ENCODE measurements around the gene MED23.
A peak's percentile ranks its signal among the peaks of the same experiment; 100 is the strongest.

MED23 gene

GRCh38 chr6:131627724-131628682 lies at the start of gene MED23:
Gene MED23, minus strand, starts transcription at chr6:131628242. Its CDS starts 193 bp downstream, at chr6:131628049.
- DNase-seq: peak; percentile 89 to 93

GRCh38 chr6:131673184-131673583 lies 45.1 kb upstream of the MED23 start:
- DNase-seq: no peak

- no peak for DNase-seq
Measured at GRCh38 chr6:131669891-131670290, 41.8 kb upstream of the MED23 start.

GRCh38 chr6:131663578-131664165 lies 35.6 kb upstream of the MED23 start:
- DNase-seq: no peak

- DNase-seq: no peak
Measured at GRCh38 chr6:131660195-131660594, 32.2 kb upstream of the MED23 start.

GRCh38 chr6:131658287-131658686 lies 30.2 kb upstream of the MED23 start:
- DNase-seq: no peak

- DNase-seq: no peak
Measured at GRCh38 chr6:131657630-131658111, 29.6 kb upstream of the MED23 start.

- DNase-seq: no peak
Measured at GRCh38 chr6:131657222-131657621, 29.2 kb upstream of the MED23 start.

GRCh38 chr6:131656667-131657066 lies 28.6 kb upstream of the MED23 start:
- DNase-seq: no peak

- no peak for DNase-seq
Measured at GRCh38 chr6:131655951-131656350, 27.9 kb upstream of the MED23 start.

- DNase-seq: no peak
Measured at GRCh38 chr6:131655387-131655786, 27.3 kb upstream of the MED23 start.

GRCh38 chr6:131654326-131654725 lies 26.3 kb upstream of the MED23 start:
- no peak for DNase-seq

GRCh38 chr6:131652472-131652871 lies 24.4 kb upstream of the MED23 start:
- DNase-seq: no peak

- DNase-seq: peak in 1 of 2 experiments; percentile 1
Measured at GRCh38 chr6:131651782-131652181, 23.7 kb upstream of the MED23 start.

- DNase-seq: no peak
Measured at GRCh38 chr6:131646249-131646670, 18.2 kb upstream of the MED23 start.

- DNase-seq: no peak
Measured at GRCh38 chr6:131645846-131646245, 17.8 kb upstream of the MED23 start.

GRCh38 chr6:131644921-131645320 lies 16.9 kb upstream of the MED23 start:
- no peak for DNase-seq

- DNase-seq: no peak
Measured at GRCh38 chr6:131643855-131644460, 15.9 kb upstream of the MED23 start.

GRCh38 chr6:131642987-131643611 lies 15.1 kb upstream of the MED23 start:
- peak; percentile 24 to 55 for DNase-seq

- no peak for DNase-seq
Measured at GRCh38 chr6:131642565-131642964, 14.5 kb upstream of the MED23 start.

- DNase-seq: no peak
Measured at GRCh38 chr6:131641554-131641953, 13.5 kb upstream of the MED23 start.

- DNase-seq: peak in 1 of 2 experiments; percentile 5
Measured at GRCh38 chr6:131640576-131640975, 12.5 kb upstream of the MED23 start.

GRCh38 chr6:131640100-131640499 lies 12.1 kb upstream of the MED23 start:
- no peak for DNase-seq
